ENCODE data around the gene C4orf50. TPM values are rescaled to one million over a fixed set of nuclear protein-coding genes. Genes with fewer than 3 reads are reported as not detected.

C4orf50 gene
- 1.9 and 2.3 TPM in 2 replicates for total RNA-seq

DNA sequence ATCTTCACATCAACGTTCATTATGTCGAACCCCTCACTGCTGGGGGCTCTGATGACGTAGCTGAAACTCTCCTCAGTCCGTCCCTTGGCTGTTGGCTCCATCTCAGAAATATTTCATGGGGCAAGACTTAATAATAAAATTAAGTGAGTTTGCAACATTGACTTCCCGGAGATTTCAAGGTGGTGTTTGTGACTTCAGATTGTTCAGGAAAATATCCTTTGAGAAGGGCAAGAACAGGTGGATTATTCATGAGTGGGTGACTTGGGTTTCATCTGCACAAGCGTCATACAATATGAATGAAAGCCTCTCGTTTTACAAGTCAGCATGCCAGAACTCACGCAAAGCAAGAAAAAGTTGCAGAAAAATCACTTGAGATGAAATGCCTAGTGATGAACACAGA, at the start of gene C4orf50:
C4orf50 (minus strand) TSS at position 101 of the 400 bp plus-strand sequence.
- intact Hi-C loops (cut with micrococcal nuclease) = no loop called here

DNA sequence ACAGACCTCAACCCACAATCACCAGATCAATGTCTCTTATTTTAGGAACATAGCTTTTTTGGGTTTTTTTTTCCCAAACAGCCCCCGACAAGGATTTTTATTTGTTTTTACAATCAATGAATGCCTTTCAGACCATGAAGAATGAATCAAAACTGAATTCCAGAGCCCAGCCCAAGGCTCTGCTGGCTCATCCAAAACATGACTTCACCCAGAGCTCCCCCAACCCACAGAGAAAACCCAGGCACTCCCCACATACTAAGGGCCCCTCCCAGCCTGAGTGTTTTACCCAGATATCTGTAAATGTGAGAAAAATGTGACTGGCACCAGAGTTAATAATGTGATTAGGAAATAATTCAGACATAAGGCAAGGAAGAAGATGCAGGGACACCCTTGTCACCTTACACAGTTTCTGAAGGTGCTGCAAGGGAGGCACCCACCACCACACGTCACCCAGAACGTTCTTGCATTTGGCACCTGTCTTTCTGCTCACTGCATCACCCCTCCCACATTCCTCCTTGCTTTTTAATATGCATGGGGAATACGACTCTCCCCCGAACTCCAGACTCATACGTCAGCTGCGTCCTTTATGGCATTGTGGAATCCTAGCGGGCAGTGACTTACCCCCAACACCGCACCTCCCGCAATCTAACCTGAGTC, 47.8 kb upstream of the C4orf50 start:
- intact Hi-C loops (cut with micrococcal nuclease) = no loop called here

DNA sequence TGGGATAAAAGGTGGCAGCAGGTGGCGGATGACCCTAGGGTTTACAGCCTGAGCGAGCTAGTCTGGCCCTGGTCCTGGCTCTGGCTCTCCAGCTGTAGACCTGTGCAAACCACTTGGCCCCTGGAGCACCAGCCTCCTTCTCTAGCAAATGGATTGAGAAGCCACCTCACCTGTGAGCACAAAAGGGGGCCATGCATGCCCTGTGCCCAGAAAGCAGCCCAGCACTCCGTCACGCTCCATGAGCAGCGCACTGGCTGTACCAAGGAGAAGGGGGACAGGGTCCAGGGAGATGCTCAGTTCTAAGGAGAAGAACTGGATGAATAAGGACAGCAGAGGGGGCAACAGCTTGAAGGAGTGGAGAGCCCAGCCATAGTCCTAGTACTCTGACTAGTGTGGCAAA, 46.9 kb upstream of the C4orf50 start:
- intact Hi-C loops (cut with micrococcal nuclease) = no loop called here

DNA sequence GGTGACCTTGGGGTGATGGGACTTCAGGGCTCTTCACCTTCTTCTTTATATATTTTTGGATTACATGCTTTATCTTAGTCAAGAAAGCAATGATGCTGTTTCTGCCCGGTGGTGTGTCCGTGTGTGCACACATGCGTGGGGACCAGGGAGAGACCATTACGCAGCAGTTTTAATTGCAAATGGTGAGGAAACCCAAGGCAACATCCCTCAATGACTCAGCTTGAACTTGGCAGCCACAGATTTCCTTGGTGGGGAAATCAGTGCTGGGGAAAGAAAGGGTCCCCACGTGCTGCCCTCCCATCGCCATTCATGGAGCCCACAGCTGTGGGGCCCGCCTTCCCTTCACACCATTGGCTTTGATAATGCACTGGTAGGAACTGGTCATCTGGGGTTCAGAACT, 46.2 kb upstream of the C4orf50 start:
- intact Hi-C loops (cut with micrococcal nuclease) = no loop called here

DNA sequence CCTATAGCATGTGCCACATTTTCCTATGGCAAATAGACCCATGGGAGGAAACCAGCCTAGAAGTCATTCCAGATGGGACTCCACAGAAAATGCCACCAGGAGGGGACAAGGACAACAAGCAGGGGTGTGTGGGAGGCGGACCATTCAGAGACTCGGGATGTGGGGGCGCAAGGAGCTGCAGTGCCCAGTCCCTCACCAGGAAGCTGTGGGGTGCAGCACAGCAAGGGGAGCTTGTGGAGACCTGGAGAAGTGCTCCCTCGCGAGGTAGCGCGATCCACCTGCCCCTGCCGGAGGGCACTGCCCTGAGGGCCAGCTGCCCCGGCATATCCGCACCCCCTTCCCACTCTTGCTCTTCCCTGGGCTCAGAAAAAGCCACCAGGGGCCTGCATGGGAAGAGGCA, 45.5 kb upstream of the C4orf50 start:
- intact Hi-C loops (cut with micrococcal nuclease) = no loop called here

DNA sequence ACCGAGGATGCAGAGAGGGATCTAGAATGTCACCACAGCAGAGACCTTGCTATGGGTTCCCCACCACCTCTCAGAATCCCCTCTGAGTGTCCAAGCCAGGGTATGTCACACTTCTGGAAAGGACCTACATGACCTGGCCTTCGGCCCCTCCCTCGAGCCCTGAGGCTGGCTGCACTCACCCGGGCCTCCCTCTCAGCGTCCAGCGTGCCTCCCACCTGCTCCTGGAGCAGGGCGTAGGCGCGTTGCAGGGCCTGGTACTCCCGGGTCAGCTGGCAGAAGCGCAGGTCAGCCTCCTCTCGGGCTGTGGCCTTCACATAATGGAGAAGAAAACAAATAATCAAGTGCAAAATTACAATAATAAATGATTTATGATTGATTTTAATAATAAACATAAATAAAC, 43.9 kb upstream of the C4orf50 start:
- intact Hi-C loops (cut with micrococcal nuclease) = no loop called here

DNA sequence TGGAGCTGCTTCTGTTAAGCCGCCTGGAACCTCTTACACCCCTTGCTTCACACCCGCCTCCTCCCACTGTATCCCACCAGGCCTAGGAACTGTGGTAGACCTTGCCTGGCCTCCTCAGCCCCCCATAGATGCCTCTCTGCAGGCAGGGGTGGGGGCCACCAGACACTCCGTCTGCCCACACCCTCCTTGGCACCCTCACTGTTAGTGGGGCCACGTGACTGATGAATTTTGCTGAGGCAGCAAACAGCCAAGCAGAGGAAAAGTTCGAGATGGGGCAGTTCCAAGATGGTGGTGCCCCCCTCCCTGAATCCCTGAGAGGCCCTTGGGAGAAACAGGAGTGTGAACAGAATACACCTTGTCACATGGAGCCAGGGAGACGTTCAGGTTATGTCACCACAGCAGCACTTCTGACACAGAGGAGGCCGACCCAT, 41.2 kb upstream of the C4orf50 start:
- intact Hi-C loops (cut with micrococcal nuclease) = no loop called here

DNA sequence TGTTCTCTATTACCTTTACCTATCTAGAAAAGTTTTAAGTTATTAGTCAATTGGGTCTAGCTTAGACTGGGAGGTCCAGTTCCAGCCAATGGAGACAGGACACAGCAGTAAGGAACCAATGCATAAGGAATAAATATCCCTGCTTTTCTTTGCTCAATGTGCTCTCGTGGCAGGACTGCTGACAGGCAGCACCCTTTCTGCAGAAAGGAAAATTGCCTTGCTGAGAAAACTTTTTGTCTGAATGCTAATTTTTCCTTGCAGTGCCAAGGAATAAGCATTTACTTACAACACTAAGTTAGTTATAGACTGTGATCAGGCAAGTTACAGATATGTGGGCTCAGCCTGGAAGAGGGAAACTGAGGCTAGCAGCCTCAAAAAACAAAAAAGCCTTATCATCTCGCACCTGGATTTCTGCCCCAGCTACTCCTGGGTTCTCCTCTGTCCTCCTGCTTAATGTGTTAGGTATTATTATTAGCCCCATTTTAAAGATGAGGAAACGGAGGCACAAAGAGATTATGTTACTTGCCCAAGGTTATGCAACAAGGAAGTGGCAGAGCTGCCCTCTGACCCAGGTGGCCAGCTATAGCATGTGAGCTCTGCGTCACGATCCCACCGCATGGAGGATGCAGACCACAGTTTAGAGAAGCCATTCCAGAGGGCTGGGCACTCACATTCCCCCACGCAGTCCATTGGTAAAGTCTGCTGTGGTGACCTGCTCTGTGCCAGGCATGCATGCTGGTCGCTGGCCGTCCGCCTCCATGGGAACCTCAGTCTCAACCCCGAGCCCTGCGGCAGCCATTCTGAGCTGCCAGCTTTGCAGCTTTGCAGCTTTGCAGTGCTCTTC, 40.5 kb upstream of the C4orf50 start:
- intact Hi-C loops (cut with micrococcal nuclease) = no loop called here

DNA sequence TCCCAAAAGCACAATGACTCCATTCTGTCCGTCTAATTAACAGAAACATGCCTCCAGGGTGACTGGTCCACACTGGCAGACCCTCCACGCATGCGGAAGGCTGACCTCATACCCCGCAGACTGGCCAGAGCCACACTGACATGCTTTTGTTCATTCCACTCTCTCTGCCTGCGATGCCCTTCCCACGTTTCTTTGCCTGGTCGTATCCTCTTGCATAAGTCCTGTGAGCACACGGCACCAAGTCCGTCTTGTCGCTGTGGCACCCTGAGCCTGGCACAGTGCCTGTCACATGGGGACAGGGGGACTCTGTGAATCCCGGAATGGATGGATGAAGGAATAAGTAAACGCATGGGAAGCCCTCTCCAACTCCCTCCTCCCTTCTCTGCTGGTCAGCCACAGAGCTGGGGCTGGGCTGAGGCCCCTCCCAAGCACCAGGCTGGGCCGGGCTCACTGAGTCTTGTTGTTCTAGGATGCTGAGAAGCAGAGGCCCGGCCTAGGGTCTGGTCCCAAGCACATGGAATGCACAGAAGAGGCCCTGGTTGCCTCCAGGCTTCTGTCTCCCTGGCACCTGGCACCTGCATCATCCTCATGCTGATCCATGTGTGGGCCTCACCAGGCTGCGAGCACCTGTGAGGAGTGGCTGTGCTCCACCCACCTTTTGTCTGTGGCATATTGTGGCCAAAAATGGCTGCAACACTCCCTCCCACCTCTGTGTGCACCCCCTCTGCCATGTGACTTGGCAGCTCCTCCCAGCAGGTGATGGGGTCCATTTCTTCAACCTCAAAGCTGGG, 38.9 kb upstream of the C4orf50 start:
- intact Hi-C loops (cut with micrococcal nuclease) = no loop called here

DNA sequence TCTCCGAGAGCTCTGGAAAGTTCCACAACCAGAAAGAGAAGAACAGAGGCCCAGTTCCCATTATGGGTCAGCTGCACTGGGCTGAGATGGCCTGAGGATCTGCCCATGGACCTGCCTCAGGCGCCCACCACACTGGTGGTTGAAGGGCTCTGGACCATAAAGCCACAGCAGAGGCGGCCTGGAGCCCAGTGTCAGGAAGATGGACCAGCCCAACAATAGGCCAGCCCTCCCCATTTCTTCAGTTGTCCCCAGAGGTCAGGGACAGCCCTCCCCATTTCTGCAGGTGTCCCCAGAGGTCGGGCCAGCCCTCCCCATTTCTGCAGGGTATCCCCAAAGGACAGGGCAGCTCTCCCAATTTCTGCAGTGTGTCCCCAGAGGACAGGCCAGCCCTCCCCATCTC, 37.2 kb upstream of the C4orf50 start:
- intact Hi-C loops (cut with micrococcal nuclease) = no loop called here

DNA sequence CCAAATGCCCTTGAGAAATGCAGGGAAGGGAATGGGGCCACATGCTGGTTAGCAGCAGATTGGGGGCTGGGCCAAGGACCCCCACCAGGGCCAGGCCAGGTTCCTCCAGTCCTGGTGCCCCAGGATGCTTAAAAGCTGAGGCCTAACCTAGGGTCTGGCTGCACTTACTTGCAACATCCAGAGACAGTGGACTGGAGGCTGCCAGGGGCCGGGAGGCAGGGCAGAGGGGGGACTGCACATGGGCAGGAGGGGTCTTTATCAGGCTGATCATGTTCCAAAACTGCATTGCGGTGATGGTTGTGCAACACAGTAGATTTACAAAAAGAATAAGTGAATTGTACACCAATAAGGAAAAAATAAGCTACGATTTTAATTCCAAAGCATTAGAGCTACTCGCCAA, 36.8 kb upstream of the C4orf50 start:
- intact Hi-C loops (cut with micrococcal nuclease) = no loop called here

DNA sequence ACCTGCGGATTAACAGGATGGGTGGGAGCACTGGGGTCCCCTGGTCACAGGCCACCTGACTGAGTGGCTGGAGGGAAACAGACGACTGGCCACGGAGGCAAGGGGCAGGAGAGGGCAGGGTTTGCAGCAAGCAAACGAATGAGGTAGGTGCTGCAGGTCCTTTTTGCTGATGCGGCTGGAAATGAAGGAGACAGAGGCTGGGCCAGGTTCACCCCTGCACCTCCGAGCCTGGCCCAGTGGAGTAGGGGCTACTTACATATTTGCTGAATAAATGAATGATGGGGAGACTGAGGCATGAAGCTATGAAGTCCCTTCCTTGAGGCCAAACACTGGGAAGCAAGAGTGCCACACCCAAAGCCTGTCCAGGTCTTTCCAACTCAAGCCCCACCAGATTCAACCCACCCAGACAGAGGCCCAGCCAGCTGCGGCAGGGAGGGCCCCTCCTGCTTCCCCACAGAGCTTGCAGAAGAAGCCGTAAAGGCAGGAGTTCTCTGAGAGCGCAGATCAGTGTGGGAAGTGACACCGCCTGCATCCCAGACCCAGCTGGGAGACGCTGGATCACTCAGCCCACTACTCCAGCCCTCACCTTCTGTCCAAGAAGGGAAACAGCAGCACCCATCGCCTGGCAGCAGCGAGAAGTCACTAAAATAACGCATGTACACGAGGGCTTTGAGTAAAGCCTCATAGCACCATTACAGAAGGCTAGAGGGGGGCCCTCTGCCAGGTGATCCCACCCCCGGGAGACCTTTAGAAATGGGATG, 36.1 kb upstream of the C4orf50 start:
- intact Hi-C loops (cut with micrococcal nuclease) = no loop called here

DNA sequence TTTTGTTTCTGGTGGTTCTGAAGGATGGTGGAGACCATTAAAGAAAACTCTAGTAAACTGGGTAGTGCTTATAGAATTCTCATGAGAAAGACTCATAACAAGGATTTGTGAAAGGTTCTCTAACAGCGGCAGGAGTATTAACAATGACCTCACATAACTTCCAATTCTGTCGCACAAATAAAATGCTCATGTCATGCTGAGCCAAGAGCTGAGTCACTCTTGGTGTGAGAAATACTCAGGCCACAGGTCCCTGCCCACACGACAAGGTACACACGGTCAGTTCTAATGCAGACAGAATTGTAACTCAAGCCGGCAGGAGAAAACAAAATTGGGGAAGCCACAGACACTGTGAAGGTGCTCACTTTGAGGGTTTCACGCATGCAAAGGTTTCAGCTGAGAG, 34.4 kb upstream of the C4orf50 start:
- intact Hi-C loops (cut with micrococcal nuclease) = no loop called here

DNA sequence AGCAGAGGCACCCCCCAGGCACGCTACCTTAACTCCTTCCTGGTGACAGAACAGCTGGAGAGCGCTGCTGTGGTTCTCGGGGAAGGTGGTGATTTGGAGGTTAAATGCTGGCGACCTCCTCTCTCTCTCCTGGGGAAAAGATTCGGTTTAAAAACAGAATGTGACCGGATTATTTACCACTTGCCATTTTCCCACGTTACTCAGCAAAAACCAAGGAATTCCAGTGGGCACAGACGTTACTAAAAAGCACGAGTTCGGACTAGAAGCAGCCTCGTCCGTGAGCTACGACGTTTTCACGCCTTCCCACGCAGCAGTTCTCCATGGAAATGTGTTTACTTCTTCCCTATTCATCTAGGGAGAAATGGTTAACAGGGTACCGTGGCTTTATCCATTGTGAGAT, 32.3 kb upstream of the C4orf50 start:
- intact Hi-C loops (cut with micrococcal nuclease) = no loop called here

DNA sequence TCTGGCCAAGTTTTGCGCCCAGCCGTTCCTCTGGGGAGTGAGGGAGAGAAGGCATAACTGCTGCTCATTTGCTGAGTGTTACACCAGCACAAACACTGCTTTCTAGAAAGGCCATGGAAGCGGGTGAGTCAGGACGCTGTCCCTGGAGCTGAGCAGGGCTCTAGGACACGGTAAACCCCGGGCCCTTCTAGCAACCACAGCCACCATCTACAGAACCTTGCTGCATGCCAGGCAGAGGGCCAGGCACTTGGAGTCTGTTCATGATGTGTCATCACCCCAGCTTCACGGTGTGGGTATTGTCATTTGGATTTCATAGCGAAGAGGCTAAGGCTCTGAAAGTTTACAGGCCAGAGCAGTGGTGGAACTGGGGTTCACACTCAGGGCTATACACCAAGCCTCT, 31.8 kb upstream of the C4orf50 start:
- intact Hi-C loops (cut with micrococcal nuclease) = no loop called here

DNA sequence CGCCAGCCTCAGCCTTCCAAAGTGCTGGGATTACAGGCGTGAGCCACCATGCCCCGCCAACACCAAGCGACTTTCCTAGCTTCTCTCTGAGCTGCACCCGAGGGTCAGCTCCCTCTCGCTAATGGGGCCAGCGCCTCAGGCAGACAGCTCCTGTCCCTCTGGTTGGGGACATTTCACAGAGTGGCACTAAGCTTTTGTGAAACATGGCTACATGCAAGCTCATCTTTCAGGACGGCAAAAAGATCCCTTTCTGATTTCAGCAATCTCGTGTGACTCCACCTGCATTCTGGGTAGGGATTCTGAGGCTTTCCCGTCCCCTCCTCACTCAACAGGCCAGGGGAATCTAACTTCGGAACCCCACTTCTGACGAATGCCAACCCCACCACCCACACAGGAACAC, 31.0 kb upstream of the C4orf50 start:
- intact Hi-C loops (cut with micrococcal nuclease) = no loop called here

DNA sequence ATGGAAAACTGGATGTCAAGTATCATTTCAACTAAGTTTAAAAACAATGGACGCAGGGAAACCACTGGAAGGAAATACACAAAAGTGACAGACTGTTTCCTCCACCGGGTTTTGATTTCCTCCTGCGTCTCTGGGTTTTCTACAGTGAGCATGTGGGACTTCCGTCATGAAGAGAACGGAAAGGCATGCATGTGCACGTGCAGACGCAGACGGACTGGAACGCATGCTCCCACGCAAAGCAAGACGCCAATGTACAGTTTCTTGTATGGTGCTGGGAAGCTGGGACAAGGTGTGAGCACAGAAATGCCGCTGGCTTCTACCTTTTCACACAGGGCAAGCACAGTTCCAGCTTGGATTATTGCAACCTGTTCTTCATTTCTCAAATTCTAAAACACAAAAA, 30.3 kb upstream of the C4orf50 start:
- intact Hi-C loops (cut with micrococcal nuclease) = no loop called here

DNA sequence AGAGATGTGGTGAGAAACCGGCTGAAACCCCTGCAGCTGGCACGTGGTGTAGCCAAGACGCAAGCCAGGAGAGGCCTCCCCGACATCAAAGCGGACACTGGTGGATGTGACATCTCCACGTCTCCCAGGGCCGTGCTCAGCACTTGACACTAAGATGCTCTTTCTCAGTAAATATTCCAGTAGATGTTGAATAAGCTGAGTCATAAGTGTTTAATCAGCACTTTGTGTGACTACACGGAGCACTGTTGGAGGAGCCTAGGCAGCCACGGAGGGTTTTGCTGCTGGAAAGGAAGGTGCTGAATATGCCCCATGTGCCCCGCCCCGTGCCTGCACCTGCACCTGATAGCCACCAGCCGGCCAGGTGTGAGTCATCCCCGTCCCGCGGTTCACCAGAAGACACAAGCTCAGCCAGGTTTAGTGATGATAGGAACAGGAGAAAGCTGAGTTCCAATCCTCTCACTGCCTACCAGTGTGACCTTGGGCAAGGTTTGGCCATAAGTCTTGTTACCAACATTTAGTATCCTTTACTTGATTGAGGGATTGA, 29.0 kb upstream of the C4orf50 start:
- intact Hi-C loops (cut with micrococcal nuclease) = no loop called here

DNA sequence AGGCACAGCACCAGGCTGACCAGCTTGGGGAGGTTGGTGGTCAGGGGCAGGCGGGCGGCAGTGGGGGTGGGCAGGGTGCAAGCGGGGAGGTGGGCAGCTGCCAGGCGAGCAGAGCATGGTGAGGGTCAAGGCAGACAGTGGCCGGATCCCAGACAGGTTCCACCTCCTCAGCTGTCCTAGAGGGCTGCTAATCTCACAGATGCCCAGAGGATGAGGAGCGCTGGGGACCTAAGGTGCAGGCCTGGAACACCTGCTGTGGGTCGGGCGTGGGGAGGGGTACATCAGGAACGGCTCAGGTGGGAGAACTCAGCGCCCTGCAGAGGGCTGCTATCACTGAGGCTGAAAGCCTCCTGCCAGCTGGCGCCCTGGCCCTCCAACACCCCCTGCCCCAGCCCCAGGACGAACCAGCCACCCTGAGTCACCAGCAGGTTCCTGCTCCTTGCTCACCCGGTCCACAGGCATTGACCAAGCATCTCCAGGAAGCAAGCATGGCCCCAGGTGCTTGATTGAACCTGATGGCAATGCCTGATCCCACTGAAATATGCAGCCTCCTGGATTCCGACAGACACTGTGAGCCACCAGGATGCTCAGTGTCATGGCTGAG, 28.4 kb upstream of the C4orf50 start:
- intact Hi-C loops (cut with micrococcal nuclease) = no loop called here

DNA sequence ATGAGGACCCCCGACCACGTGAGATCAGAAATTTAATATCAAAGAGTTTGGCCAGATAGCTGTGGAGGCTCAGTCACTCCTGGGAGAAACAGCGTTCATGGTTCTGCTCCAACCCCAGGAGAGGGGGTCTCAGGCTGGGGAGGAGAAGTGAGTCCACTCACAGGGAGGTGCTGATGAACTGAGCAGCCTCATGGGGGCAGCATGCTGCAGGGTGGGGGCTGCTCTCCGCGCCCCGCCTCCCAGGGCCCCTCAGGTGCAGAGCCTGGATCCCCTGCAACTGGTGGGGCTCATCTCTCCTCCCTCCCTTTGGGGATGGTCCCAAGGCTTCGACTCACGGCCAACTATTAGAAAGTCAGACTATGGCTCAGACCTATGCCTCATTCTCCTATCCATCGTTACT, 26.6 kb upstream of the C4orf50 start:
- intact Hi-C loops (cut with micrococcal nuclease) = no loop called here

DNA sequence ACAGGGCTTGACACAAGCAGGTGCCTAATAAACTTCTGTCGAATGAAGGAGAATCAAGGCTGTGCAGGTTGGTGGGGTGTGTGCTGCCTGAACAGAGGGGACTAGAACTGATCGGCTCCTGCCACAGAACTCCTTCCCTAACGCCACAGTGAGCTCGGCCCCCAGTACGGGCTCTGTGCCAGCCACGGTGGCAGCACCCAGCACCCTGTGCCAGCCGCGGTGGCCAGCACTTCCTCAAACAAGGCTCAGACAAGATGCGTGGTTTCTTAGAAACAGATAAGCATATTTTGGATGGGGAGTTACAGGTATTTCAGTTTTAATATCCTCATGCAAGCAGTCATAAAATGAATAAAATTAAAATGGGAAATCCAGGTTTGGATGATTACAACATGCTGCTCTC, 26.0 kb upstream of the C4orf50 start:
- intact Hi-C loops (cut with micrococcal nuclease) = no loop called here
